GM18868 (cell line): ENCODE measurements around the gene PEX11G.

Experiments
- ATAC-seq: cut with Tn5 transposase; IDR thresholded peaks from one replicate; pipeline ENCODE4 v1.9.1; 2021; ENCODE audit warnings: mild to moderate bottlenecking, moderate library complexity; ENCODE audit not compliant: unreplicated experiment

PEX11G gene

DNA sequence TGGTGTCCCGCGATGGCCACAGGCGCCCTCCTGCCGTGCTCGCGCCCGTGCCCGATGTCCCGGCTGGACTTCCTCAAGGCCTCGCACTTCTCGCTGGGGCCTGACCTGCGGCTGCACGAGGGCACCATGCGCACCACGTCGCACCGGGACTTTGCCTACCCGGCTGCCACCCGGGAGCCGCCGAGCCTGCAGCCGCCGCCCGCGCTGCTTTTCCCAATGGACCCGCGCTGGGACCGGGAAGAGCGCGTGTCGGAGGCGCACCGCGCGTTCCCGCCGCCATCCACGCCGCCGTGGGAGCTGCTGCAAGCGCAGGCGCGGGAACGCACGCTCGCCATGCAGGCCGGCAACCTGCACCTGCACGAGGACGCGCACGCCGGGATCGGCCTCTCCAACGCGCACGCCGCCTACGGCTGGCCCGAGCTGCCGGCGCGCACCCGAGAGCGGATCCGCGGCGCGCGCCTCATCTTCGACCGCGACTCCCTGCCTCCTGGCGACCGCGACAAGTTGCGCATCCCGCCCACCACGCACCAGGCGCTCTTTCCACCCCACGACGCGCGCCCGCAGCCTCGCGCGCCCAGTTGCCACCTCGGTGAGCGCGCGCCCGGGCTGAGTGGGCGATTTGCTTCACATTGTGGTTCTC, 12.1 kb upstream of the PEX11G start:
- ATAC-seq = no peak

DNA sequence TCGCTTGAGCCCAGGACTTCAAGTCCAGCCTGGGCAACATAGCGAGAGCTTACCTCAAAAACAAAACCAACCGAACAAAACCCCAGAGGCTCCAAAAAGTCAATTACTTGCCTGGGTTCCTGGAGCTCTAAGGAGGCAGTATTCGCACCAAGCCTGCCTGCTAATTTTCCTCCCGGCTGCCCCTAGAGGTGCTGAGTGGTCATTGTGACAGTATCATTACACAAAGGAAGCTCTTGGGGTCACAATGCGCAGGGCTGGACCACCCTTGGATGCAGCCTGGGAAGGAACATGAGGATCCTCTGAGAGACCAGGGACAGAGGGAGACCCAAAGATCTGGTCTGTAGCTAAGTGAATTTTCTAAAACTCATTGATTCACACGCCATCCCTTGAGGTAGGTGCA, 8.5 kb upstream of the PEX11G start:
- ATAC-seq = no peak

DNA sequence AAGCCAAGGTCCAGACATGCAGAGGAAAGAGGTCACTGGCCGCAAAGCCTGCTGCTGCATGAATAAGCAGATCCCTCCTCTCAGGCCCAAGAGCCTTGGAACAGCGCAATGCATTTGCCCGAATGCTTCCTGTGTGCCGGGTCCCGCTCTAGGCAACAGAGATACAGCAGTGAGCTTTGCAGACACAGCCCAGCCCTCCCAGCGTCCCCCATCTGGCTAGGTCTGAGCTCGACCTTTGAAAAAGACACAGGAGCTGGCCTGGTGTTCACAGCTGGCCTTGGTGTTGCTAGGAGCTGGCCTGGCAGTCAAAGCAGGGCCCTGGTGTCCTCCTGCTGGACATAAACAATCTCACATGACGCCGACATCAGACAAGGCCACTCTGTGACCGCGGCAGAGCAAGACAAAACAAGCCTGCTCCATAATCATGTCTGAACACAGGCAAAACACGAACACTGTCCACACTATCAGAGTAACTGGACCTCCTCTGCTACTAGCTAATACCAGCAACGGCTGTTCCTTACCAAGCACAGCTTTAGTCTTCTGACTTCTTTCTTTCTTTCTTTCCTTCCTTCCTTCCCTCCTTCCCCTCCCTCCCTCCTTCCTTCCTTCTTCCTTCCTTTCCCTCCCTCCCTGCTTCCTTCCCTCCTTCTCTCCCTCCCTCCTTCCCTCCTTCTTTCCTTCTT, 5.7 kb upstream of the PEX11G start:
- no peak for ATAC-seq

DNA sequence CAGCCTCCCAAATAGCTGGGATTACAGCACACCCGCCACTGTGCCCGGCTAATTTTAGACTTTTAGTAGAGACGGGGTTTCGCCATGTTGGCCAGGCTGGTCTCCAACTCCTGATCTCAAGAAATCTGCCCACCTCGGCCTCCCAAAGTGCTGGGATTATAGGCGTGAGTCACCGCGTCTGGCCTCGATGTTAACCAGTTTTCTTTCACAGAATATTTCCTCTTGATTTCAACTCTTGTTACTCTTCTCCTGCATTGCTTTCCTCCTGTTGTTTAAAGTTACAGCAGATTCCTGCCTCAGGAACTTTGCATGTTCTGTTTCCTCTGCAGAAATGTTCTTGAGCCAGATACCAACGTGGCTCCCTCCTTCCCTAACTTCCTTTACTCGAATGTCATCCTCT, 3.7 kb upstream of the PEX11G start:
- ATAC-seq = no peak

DNA sequence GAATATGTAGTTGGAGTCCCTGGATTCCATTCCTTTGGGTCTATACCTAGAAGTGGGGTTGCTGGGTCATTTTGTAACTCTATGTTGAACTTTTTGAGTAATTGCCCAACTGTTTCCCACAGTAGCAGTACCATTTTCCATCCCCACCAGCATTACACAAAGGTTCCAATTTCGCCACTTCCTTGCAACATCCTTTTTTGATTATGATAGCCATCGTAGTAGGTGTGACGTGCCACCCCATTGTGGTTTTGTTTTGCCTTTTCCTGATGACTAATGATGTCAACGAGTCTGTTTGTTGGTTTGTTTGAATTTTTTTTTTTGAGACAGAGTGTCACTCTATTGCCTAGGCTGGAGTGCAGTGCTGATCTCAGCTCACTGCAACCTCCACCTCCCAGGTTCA, 3.3 kb upstream of the PEX11G start:
- no peak for ATAC-seq

DNA sequence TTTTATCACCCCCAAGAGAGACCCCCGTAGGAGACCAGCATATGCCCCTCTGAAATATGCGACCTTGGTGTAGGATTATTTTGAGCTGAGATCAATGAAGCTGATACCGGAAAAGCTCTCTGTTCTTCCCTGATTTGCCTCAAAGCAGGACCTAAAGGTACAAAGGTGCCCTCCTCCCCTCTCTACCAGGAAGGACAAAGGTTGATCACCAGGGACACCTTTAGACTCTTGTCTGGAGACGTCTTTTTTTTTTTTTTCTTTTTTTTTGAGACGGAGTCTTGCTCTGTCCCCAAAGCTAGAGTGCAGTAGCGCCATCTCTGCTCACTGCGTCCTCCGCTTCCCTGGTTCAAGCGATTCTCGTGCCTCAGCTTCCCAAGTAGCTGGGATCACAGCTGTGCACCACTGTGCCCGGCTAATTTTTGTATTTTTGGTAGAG, 792 bp upstream of the PEX11G start:
- no peak for ATAC-seq

DNA sequence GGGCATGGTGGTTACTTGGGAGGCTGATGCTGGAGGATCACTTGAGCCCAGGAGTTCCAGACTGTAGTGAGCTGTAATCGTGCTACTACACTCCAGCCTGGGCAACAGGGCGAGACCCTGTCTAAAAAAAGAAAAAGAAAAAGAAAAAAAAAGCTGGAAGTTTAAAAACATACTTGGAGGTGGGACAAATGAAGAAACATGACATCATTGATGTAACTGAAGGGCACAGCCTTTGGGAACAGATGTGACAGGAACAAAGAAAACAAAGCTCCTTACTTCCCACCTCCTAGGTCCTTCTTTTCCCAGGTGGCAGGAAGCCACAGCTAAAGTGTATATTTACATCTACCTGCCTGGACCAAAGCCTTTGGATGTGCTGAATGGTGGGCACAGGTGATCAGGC, 1.9 kb downstream of the PEX11G start:
- no peak for ATAC-seq

DNA sequence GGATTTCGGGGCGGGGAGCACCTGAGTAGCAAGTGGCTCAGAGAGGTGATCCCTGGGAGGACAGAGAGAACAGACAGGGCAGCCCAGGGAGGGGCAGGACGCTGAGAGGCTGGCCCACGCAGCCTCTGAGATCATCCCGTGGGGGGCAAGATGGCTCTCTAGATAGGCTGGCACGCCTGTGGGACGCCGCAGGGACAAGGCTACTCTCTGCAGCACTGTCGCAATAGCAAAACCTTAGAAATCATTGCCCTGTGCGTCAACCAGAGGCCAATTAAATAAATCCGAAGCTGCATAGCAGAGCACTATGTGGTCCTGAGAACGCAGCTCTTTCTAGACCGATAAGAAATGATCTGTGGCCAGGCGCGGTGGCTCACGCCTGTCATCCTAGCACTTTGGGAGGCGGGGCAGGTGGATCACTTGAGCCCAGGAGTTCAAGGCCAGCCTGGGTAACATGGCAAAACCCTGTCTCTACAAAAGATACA, 5.1 kb downstream of the PEX11G start:
- ATAC-seq = no peak

DNA sequence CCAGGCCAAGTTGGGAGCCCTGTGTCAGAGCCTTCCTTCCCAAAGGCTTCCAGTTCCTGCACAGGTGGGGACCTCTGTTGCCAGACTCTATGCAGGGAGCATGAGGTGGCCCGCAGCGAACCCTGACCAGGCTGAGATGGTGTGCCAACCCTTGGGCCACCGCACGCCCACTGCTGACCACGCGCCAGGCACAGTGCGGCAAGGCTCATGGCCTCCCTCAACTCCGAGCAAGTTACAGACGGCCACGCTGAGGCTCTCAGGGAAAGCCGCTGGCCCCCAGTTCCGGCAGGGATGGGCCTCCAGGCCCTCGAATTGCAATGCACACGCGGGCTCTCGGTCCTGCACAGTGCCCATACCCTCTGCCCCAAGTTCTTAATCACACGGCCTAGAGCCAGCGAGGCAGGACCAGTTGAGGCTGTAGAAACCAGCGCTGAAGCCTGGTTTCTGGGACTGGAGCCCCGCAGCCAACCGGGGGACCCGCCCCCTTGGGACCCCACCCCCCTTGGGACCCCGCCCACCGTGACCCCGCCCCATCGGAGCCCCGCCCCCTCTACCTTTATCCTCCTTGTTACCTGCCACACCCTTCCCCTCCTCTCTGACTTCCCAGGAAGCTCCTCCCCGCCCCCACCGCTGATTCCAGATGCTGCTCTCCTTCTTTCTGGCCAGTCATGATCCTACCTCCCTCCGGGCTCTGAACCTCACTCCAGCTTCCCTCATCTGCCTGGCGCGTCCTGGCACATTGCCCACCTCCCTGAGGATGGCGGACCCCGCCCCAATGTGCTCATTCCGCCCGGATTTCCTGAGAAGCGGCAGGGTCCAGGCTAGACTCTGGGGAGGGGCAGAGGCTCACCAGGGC, 6.0 kb downstream of the PEX11G start:
- ATAC-seq = no peak

DNA sequence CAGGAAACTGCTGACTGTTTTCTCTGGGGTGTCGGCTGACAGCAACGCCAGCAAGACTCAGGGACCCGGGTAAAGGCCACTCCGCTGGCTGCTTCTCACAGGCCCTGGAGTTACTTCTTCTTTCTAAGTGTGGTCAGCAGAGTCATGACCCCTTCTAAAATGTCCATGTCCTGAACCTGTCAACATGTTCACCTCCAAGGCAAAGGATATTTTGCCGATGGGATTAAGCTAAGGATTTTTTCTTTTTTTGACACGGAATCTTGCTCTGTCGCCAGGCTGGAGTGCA, 7.9 kb downstream of the PEX11G start:
- ATAC-seq = no peak

DNA sequence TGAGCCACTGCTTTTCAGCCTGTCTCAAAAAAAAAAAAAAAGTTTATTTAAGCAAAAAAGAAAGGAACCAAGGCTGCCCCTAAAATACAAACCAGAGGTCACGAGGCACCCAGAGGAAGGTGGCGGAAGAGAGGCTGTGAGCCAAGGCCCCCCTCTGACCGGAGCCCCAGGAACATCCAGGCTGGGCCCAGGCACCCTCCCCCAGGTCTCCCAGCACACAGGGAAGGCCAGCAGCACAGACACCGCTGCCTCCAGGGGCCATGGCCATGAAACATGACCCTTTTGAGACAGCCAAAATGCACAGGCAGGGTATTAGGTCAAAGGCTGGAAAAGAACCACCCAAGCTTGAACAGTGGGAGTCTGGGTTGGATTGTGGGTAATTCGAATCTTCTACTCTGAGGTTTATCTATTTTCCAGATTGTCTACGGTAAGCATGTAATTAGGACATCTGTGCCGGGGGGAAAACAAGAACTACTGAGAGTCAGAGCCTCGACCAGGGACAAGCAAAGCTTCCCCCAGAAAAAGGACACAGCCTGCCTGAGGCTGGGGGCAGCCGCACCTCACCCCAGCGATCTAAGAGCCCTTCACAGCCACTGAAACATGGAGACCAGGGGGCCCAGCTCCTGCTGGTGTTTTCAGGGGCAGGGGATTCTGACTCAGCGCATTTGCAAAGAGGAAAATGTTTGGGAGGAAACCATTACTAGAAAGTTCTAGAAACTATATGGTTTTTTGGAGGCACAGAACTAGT, 8.4 kb downstream of the PEX11G start:
- ATAC-seq = no peak

DNA sequence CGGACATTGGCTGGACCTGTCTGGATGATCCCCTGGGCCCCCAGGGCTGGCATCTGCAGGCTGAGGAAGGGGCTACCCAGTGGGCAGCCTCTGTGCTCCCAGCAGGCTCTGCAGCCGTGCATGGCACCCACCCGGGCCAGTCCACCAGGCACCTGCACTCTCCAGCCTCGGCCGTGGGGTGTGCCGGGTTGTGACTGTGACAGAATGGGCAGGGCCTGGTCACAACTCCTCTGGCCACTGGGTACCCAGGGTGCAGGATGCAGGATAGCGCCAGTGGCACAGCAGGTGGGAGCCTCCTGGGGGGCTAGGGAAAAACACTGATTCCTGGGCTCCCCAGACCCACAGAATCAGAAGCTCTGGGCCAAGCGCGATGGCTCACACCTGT, 10.0 kb downstream of the PEX11G start:
- ATAC-seq = no peak

DNA sequence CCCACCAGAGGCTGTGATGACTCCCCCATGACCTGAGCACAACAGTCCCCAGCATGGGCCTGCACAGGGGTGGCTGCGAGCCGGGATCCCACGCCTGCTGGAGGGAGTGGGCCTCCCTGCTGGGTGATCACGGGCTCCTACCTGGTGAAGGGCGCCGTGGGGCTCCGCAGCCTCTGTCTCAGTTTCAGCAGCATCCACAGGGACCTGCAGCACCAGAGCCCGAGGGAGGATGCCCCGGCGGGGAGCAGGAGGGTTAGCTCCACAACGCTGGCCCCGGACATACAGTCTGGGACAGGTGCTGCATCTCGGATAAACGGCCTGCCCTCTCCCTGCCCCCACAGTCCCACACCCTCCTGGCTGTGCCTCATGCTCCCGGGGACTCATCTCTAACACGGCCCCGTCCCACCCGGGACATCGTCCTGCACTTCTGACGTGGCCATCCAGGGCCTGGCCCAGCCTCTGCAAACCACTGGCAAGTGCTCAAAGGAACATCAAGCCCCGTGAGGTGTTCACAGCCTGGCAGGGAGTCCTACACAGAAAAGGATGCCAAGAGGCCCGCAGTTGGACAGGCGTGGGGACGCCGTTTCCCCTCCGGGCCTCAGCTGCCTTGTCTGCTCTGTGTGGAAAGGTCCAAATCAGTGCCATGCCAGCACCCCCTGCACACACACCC, 10.5 kb downstream of the PEX11G start:
- no peak for ATAC-seq

DNA sequence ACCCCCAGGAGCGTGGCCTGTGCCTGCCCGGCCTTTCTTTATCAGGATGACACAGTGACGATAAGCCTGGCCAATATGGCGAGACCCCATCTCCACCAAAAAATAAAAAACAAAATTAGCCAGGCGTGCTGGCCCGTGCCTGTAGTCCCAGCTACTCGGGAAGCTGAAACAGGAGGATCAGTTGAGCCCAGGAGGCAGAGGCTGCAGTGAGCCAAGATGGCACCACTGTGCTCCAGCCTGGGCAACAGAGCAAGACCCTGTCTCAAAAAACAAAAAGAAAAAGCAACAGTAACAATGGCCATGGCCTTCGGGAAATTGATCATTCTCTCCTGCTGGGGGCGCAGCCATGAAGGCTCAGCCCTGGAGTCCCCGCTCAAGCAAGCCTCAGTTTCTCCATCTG, 11.1 kb downstream of the PEX11G start:
- ATAC-seq = no peak

DNA sequence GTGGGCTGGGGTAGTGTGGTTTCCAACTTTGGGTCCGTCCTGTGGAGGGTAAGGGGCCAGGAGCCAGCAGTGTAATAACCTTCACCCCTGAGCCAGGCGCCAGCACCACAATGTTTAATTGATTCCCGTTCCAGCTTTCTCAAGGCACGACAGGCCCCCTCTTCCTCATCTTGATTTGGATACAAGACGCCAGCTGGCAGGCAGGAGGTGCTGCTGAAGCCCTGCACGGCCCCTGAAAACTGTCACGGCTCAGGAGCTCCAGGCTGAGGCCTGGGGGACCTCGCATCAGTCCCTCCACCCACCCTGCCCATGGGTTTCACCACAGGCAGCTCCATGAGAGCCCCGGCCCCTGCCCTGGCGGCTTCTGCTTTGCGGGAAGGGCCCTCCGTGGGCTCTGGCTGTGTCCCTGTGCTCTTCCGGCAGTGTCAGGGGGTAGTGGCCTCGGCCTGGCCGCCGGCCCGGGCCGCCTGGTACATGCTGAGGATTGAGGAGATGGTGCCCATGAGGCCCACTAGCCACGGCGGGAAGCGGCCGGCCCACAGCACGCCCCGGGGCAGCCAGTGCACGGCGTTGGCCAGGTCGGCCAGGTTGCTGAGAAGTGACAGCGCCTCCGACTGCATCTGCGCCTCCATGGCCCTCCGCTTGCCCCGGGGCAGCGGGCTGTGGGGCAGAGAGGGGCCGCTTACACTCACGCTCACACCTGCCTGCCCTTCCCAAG, 11.9 kb downstream of the PEX11G start:
- ATAC-seq = no peak

DNA sequence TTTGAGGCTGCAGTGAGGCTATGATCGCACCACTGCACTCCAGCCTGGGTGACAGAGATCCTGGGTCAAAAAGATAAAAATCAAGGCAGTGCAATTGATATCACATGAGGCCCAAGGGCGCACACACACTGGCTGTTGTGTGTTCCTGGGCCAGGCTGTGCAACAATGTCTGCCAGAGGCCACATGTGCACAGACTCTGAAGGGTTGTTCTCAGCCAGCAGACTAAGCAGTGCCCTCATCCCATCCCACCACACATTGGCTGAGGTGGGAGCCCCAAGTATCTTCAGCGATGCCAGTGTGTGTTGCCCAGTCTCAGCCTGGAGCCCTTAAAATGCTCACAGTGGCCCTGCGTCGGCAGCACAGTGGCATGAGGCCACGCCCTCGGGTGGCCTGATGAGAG, 12.6 kb downstream of the PEX11G start:
- no peak for ATAC-seq

DNA sequence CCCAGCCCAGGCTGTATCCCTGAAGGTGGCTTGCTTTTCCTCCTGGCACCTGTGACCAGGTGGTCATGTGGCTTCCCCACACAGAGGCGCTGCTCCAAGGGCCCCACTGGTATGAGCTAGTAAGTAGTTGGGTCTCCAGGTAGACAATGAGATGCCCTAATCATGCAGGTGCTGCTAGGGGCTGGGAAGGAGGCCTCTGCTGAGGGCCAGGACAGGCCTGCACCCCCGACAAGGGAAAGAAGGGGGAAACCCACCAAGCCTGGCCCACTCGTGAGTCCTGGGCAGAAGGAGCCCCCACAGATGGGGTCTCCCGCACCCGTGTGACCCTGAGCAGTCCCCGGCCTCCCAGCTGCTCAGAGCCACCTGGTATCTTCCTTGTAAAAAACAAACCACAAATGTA, 13.2 kb downstream of the PEX11G start:
- ATAC-seq = no peak

DNA sequence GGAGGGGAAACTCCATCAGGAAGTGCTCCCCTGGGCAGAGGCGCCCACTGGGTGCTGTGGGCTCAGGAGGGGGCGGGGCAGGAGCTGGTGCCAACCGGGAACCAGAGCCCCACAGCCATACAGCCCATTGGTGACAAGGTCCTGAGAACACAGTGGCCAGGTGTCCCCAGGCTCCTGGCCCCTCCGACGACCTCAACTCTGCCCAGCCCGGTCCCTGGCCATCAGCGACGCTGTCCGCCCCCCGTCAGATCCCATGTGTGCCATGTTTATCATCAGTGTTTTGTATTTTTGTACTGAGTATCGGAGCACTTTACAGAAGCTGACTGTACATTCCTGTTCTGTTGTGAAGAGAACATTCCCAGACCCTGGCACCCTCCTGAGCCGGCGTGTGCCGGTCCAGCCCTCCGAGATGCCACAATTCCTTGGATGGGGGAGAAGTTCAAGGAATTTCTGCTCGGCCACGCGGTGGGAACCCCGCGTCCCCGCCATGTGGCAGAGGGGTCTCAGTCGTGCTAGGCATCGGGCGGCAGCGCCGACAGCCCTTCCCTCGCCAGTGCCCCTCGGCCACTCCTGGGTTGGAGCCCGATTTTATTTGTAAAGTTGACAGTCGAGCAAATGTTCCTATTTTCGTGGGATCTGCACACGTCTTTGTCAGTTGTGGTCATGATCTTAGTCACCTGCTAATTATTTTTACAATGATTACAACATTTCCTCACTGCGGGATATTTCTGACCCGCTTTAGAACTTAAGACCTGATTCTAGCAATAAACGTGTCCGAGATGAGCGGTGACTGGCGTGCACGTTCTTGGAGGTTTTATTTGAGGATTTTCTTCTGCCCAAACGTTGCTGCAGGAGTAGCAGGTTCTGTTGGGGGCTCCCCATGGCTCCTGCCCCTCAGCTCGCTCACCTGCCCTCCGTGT, 16.9 kb downstream of the PEX11G start:
- no peak for ATAC-seq
